GM23248 (cell line): Measurements from ENCODE around the gene SUN2. TPM values are rescaled to one million over a fixed set of nuclear protein-coding genes. Genes with fewer than 3 reads are reported as not detected.
A peak's percentile ranks its signal among the peaks of the same experiment; 100 is the strongest.

Experiments
- DNase-seq: peaks from one replicate; pipeline ENCODE4 v3.0.0-alpha.2; 2015
- H2AFZ ChIP-seq: fragments of 200-600 bp; sonication (generic); 2 replicates; pipeline ENCODE4 v1.6.1; 2016; ENCODE audit warnings: antibody characterized with exemption
- H3F3A ChIP-seq: fragments of 200-600 bp; sonication (generic); 2 replicates; pipeline ENCODE4 v1.6.1; 2016; ENCODE audit warnings: mild to moderate bottlenecking, antibody characterized with exemption, mixed run types; ENCODE audit not compliant: insufficient read depth
- H3K27ac ChIP-seq: fragments of 200-600 bp; sonication (generic); 2 replicates; pipeline ENCODE4 v1.5.1; 2016; ENCODE audit warnings: mild to moderate bottlenecking
- H3K27me3 ChIP-seq: fragments of 200-600 bp; sonication (generic); replicated peaks from 2 replicates; pipeline ENCODE4 v1.6.1; 2016; ENCODE audit warnings: mild to moderate bottlenecking; ENCODE audit not compliant: insufficient read depth
- H3K36me3 ChIP-seq: fragments of 200-600 bp; sonication (generic); 2 replicates; pipeline ENCODE4 v1.6.1; 2016; ENCODE audit warnings: low read depth, mild to moderate bottlenecking
- H3K4me1 ChIP-seq: fragments of 200-600 bp; sonication (generic); 2 replicates; pipeline ENCODE4 v1.6.1; 2016; ENCODE audit warnings: mild to moderate bottlenecking; ENCODE audit not compliant: insufficient read depth
- H3K4me2 ChIP-seq: fragments of 200-600 bp; sonication (generic); one replicate; pipeline ENCODE4 v1.6.1; 2016; ENCODE audit warnings: mild to moderate bottlenecking; ENCODE audit not compliant: unreplicated experiment
- H3K4me3 ChIP-seq: fragments of 200-600 bp; sonication (generic); 2 replicates; pipeline ENCODE4 v1.5.1; 2016; ENCODE audit warnings: mild to moderate bottlenecking
- H3K79me2 ChIP-seq: fragments of 200-600 bp; sonication (generic); 2 replicates; pipeline ENCODE4 v1.6.1; 2016; ENCODE audit warnings: mild to moderate bottlenecking; ENCODE audit not compliant: insufficient read depth
- H3K9ac ChIP-seq: fragments of 200-600 bp; sonication (generic); 2 replicates; pipeline ENCODE4 v1.6.1; 2016; ENCODE audit warnings: mild to moderate bottlenecking
- H3K9me2 ChIP-seq: fragments of 200-600 bp; sonication (generic); 2 replicates; pipeline ENCODE4 v1.6.1; 2016; ENCODE audit warnings: mixed run types, mild to moderate bottlenecking, moderate library complexity; ENCODE audit not compliant: insufficient read depth
- H3K9me3 ChIP-seq: fragments of 200-600 bp; sonication (generic); one replicate; pipeline ENCODE4 v1.6.1; 2017; ENCODE audit warnings: low read depth
- H4K20me1 ChIP-seq: fragments of 200-600 bp; sonication (generic); 2 replicates; pipeline ENCODE4 v1.6.0; 2016; ENCODE audit not compliant: insufficient read depth
- EZH2 ChIP-seq: fragments of 200-600 bp; sonication (generic); IDR thresholded peaks from 2 replicates; pipeline ENCODE4 v1.6.1; 2018; ENCODE audit warnings: antibody characterized with exemption, mild to moderate bottlenecking; ENCODE audit not compliant: insufficient read depth, poor library complexity, severe bottlenecking
- EZH2phosphoT487 ChIP-seq: fragments of 200-600 bp; sonication (generic); IDR thresholded peaks from 2 replicates; pipeline ENCODE4 v1.6.1; 2018; ENCODE audit warnings: antibody characterized with exemption, moderate library complexity, mild to moderate bottlenecking, low read depth; ENCODE audit not compliant: insufficient read depth
- WGBS, 2 experiments: methylation state at CpG; one replicate each; pipeline ENCODE4 v1.1.6; 2015 to 2017; ENCODE audit warnings: low lambda C conversion rate in 2 of 2, low coverage in 1 of 2; ENCODE audit errors: missing lambda C conversion rate in 2 of 2; 5-methylcytosine and 5-hydroxymethylcytosine counted together
- in situ Hi-C: fragments of 300-500 bp; cut with MboI; formaldehyde crosslinking; loops from 2 replicates; pipeline ENCODE4 v1.15.0; 2020
- polyA plus RNA-seq: library from polyadenylated mRNA; unstranded; fragments of >200 nt; fragmentation: Nextera tagmentation; extraction: Ambion mirVana; gene quantifications from 2 replicates; pipeline ENCODE4 v1.2.1, GENCODE V29; 2016
- total RNA-seq: library from RNA; depleted of rRNA; stranded (reverse); fragments of >200 nt; shearing (Covaris generic); gene quantifications from 2 replicates; pipeline ENCODE4 v1.2.3, GENCODE V29; 2014

Gene SUN2
- total and polyA plus RNA-seq, 2 experiments from 2014 or later: 47.9 to 146 TPM

DNA sequence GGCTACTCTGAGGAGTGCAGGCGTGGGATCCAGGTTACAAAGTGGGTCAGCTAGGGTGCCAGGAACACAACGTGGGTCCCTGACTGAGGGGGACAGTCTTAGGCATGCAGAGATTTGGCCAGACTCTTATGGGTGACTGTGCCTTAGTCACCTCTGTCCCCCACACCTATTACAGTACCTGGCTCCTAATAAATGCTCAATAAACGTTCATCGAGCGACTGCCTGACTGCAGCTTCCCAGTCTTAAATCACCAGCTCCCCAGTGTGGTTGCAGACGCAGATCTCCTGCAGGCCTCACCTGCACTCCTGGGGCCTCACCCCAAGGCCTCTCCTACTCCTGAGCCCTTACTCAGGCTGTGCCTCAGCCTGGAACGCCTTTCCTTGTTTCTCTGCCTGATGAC, 3.2 kb upstream of the SUN2 start:
- WGBS, 2 experiments: 91 to 97% methylated on average over 7 of the region's 7 CpGs
- no peak overlapping the region for H3K4me3 ChIP-seq
- H3K9me3 ChIP-seq: no peaks in the 10 kb centered on the region
- H3K4me2 ChIP-seq: no peak overlapping the region
- in situ Hi-C loops: no loop called here
- TF ChIP-seq EZH2phosphoT487 (no peak), EZH2 (no peak)
- H4K20me1 ChIP-seq: no peaks in the 10 kb centered on the region
- H3F3A ChIP-seq: 0 out of 2 replicates have a peak, but pooled peaks cover 13% of the 10 kb centered on the region
- no peak for DNase-seq
- no peaks in the 10 kb centered on the region for H3K9me2 ChIP-seq
- peaks cover 6% of the 10 kb centered on the region for H3K4me1 ChIP-seq
- no peaks in the 10 kb centered on the region for H3K27me3 ChIP-seq
- no peak overlapping the region for H3K27ac ChIP-seq
- no peaks in the 10 kb centered on the region for H3K36me3 ChIP-seq
- no peak overlapping the region for H3K9ac ChIP-seq
- peaks cover 7% of the 10 kb centered on the region for H3K79me2 ChIP-seq
- H2AFZ ChIP-seq: no peak overlapping the region

DNA sequence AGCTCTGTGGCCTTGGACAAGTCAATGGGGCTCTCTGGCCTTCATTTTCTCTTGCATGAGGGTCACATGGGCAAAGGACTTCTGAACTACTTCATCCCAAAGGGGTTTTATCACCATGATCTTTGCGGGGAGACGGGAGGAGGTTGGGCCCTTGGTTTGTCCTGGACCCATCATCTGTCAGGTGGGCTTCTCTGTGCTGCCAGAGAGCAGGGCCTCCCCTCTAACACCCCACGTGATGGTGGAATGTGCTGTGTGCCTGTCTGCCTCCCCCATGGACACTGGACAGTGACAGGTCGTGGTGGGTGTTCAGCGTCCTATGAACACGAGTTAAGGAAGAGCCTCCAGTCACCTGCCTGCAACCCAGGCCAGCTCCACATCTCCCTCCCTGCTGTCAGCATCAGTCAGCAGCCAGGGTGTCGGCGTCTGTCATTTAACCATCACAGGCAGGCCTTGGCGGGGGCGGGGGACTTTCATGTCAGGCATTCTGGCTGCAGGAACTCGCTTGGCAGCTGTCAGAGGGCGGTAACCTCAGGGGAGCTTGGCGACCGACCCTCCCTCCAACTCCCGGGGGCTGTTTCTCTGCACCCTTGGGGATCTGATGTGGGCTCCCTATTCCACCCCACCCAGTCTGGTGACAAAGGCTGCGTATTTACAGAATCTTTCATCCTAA, 2.6 kb upstream of the SUN2 start:
- Histone ChIP-seq H3K4me2 (no peak overlapping the region), H3K27ac (no peak overlapping the region), H3K36me3 (no peaks in the 10 kb centered on the region), H3K4me3 (no peak overlapping the region), H3K4me1 (peaks cover 5% of the 10 kb centered on the region; the same call in 1 of the 2 replicates), H3K27me3 (no peaks in the 10 kb centered on the region), H3K9ac (no peak overlapping the region), H2AFZ (no peak overlapping the region), H3K9me2 (no peaks in the 10 kb centered on the region), H3K79me2 (peaks cover 13% of the 10 kb centered on the region), H4K20me1 (no peaks in the 10 kb centered on the region), H3K9me3 (no peaks in the 10 kb centered on the region), H3F3A (0 out of 2 replicates have a peak, but pooled peaks cover 9% of the 10 kb centered on the region)
- WGBS, 2 experiments: 81 to 87% methylated on average over 16 of the region's 16 CpGs
- no peak for DNase-seq
- in situ Hi-C loops: no loop called here
- no peak for TF ChIP-seq EZH2

DNA sequence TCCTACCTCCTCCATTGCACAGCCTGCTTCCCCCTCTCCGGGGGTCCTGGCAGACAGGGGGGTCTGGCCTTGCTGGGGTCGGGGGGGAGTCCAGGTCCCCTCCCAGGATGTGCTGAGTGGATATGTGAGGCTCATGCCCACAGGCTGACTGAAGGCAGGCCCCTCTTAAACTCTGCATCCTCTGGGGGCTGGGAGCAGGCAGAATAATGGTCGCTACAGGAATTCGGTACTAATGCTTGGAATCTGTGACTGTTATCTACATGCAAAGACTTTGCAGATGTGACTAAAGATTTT, 1.6 kb upstream of the SUN2 start:
- Histone ChIP-seq H4K20me1 (no peaks in the 10 kb centered on the region), H3K4me2 (no peak overlapping the region), H2AFZ (no peak overlapping the region), H3K27me3 (no peaks in the 10 kb centered on the region), H3K4me3 (no peak overlapping the region), H3K79me2 (peaks cover 23% of the 10 kb centered on the region), H3K9me3 (no peaks in the 10 kb centered on the region), H3K9me2 (no peaks in the 10 kb centered on the region), H3K27ac (no peak overlapping the region), H3F3A (0 out of 2 replicates have a peak, but pooled peaks cover 9% of the 10 kb centered on the region), H3K9ac (no peak overlapping the region), H3K4me1 (peaks cover 5% of the 10 kb centered on the region; the same call in 1 of the 2 replicates), H3K36me3 (no peaks in the 10 kb centered on the region)
- TF ChIP-seq EZH2phosphoT487 (no peak), EZH2 (no peak)
- in situ Hi-C loops: no loop called here
- WGBS, 2 experiments: 92 to 96% methylated on average over 4 of the region's 4 CpGs
- no peak for DNase-seq

DNA sequence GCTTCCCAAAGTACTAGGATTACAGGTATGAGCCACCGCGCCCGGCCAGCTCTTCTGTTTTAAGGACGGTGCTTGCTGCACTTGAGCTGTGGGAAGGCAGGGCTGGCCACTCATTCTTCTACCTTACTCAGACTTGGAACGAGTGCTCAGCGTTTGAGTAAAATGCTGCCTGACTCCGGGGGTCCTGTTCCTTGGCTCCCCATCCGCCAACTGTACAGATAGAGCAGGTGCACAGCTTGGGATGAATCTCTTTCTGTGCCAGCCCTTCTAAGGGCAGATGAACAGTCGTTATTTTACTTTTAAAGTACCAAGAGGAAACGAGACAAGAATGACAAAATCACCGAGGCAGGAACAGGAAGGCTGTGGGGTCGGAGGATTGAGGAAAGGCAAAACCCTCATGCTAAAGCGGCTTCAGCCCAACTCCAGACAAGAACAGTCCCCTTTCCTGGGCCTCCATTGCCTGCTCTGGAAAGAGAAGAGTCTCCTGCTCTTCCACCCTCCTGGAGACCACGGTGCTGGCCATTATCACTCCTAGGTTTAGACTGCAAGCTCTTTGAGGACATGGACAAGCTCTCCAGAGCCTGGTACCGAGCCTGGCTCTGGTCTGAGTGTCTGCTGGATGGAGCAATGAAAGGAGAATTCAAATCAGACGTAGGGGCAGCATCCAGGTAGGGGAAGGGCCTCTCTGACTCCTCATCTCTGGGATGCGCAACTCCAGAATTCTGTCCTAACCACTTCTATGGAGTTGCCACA, 1.1 kb upstream of the SUN2 start:
- no peaks in the 10 kb centered on the region for H3K36me3 ChIP-seq
- H3K27ac ChIP-seq: no peak overlapping the region
- H3K4me3 ChIP-seq: peak overlapping the region; percentile 74
- no peaks in the 10 kb centered on the region for H4K20me1 ChIP-seq
- peak overlapping the region; percentile 86; the same call in 1 of the 2 replicates for H2AFZ ChIP-seq
- H3K27me3 ChIP-seq: no peaks in the 10 kb centered on the region
- no peaks in the 10 kb centered on the region for H3K9me2 ChIP-seq
- TF ChIP-seq EZH2phosphoT487: no peak
- TF ChIP-seq EZH2: no peak
- peak overlapping the region; percentile 75 for H3K9ac ChIP-seq
- H3K4me1 ChIP-seq: peaks cover 5% of the 10 kb centered on the region; the same call in 1 of the 2 replicates
- in situ Hi-C loops: no loop called here
- 0 out of 2 replicates have a peak, but pooled peaks cover 9% of the 10 kb centered on the region for H3F3A ChIP-seq
- peak overlapping the region; percentile 83 for H3K4me2 ChIP-seq
- 67 to 71% methylated on average over 17 of the region's 17 CpGs for WGBS, 2 experiments
- peak; percentile 12 for DNase-seq
- H3K79me2 ChIP-seq: peaks cover 28% of the 10 kb centered on the region
- H3K9me3 ChIP-seq: no peaks in the 10 kb centered on the region
